ENCODE measurements around the gene URAD.

DNA sequence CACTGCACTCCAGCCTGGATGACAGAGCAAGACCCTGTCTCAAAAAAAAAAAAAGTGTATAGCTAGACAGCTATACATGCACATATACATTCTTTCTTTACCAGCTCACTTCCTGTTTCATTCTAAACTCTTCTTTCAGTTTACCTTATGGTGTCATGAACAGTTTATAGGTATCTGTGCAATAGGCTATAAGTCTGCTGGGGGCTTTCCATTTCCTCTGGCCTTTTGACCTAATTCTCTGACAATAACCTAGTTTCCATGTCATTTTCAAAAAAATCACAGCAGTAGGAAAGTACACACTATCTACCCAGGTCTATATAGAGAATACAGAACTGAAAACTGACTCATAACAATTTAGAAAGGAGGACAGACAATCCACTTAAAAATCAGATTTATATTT, 24.4 kb upstream of the URAD start:
- TF ChIP-seq POLR2AphosphoS5 (IDR thresholded peaks at IDR 0.05) (no peak), CTCF (IDR thresholded peaks at IDR 0.05) (no peak), POLR2A (IDR thresholded peaks at IDR 0.05) (no peak)

Measured in upper lobe of left lung (tissue), 4 donors.